NCI-H187 (cell line): ENCODE results near the gene ACTA2.

Source experiments
- DNase-seq, 2 experiments: peaks; one replicate each; lab custom pipeline; 2025; lab: John Stamatoyannopoulos, UW

ACTA2 gene

GRCh38 chr10:88892222-88892967 lies 60.2 kb downstream of the ACTA2 start:
- DNase-seq = no peak

GRCh38 chr10:88890681-88891381 lies 61.7 kb downstream of the ACTA2 start:
- DNase-seq = no peak

- DNase-seq = no peak
Observed at GRCh38 chr10:88889559-88890337, 62.8 kb downstream of the ACTA2 start.

GRCh38 chr10:88888810-88889445 lies 63.6 kb downstream of the ACTA2 start:
- no peak for DNase-seq

GRCh38 chr10:88886557-88886956 lies 66.0 kb downstream of the ACTA2 start:
- DNase-seq = no peak
